GM21381 (cell line): Measurements from ENCODE around the gene NSD2.

Experiments
- ATAC-seq: cut with Tn5 transposase; IDR thresholded peaks from one replicate; pipeline ENCODE4 v1.9.1; 2021; ENCODE audit warnings: mild to moderate bottlenecking, moderate library complexity; ENCODE audit not compliant: unreplicated experiment

The NSD2 gene

GRCh38 chr4:1982124-1983052 is 111.2 kb downstream of the NSD2 start:
- no peak for ATAC-seq

- ATAC-seq = no peak
These were observed 112.1 kb downstream of the NSD2 start for GRCh38 chr4:1983053-1983845.

- ATAC-seq = no peak
These were observed 112.7 kb downstream of the NSD2 start for GRCh38 chr4:1983846-1984405.

GRCh38 chr4:1984406-1985191 is 113.4 kb downstream of the NSD2 start:
- ATAC-seq = no peak

GRCh38 chr4:1985294-1985693 is 114.1 kb downstream of the NSD2 start:
- ATAC-seq = no peak

GRCh38 chr4:1985780-1986577 is 114.8 kb downstream of the NSD2 start:
- ATAC-seq = no peak

- ATAC-seq = no peak
These were observed 115.5 kb downstream of the NSD2 start for GRCh38 chr4:1986578-1987210.

GRCh38 chr4:1987296-1987695 is 116.1 kb downstream of the NSD2 start:
- no peak for ATAC-seq

GRCh38 chr4:1987721-1988326 is 116.6 kb downstream of the NSD2 start:
- no peak for ATAC-seq

- no peak for ATAC-seq
These were observed 117.1 kb downstream of the NSD2 start for GRCh38 chr4:1988327-1988724.

- no peak for ATAC-seq
These were observed 118.5 kb downstream of the NSD2 start for GRCh38 chr4:1989533-1990347.

- ATAC-seq = no peak
These were observed 119.1 kb downstream of the NSD2 start for GRCh38 chr4:1990348-1990645.

GRCh38 chr4:1990676-1991075 is 119.5 kb downstream of the NSD2 start:
- no peak for ATAC-seq

GRCh38 chr4:1991087-1991486 is 119.9 kb downstream of the NSD2 start:
- no peak for ATAC-seq

- ATAC-seq = no peak
These were observed 120.6 kb downstream of the NSD2 start for GRCh38 chr4:1991596-1992434.

GRCh38 chr4:1992468-1993168 is 121.4 kb downstream of the NSD2 start:
- no peak for ATAC-seq

- no peak for ATAC-seq
These were observed 122.0 kb downstream of the NSD2 start for GRCh38 chr4:1993169-1993516.
